Embryonic facial prominence (tissue), 1 donor: Measurements from ENCODE around the gene IRF2.
"Not testable (repeated sequence)": the region's sequence is repeated elsewhere in the genome, so short reads cannot be mapped to it uniquely, and the experiment has no call there.

ENCODE experiments used
- DNase-seq: peaks from one replicate; pipeline ENCODE4 v3.0.0-alpha.2; 2016; ENCODE audit errors: extremely low spot score

The IRF2 gene

GRCh38 chr4:184347251-184348239 is 126.8 kb downstream of the IRF2 start:
- no peak for DNase-seq

DNA sequence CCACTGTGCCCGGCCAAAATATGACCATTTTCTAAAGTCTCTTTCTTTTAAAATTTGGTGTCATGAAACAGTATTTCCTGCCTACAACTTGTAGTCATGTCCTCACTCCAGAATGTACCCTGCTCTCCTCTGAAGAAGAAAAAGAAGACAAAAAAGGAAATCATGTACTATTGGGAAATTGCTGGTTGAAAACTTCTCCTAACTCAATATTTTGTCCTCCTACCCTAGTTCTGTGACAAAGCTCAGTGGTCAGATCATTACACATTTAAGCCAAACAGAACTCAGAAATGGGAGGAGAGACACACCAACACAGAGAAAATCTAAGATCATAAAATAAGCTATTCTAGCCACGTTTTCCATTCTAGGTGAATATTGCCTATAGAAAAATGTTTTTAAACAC is 127.7 kb downstream of the IRF2 start:
- DNase-seq = no peak

GRCh38 chr4:184346273-184346672 is 128.1 kb downstream of the IRF2 start:
- not testable (repeated sequence) for DNase-seq

DNA sequence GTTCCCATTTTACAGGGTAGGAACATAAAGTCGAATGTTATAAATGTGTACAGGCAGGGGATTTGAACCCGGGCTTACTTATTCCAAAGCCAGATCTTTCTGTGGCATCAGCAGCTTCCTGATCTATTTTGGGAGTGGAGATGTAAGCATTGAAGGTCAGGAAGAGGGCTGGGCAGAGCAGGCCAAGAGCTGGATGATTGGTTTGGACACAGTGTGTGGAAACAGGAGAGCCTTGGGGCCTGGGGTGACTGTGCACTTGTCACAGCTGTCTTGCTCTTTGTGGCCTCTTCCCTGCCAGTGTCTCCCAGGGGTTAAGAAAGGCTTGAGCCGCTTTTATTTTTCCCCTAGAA is 128.8 kb downstream of the IRF2 start:
- DNase-seq = no peak

DNA sequence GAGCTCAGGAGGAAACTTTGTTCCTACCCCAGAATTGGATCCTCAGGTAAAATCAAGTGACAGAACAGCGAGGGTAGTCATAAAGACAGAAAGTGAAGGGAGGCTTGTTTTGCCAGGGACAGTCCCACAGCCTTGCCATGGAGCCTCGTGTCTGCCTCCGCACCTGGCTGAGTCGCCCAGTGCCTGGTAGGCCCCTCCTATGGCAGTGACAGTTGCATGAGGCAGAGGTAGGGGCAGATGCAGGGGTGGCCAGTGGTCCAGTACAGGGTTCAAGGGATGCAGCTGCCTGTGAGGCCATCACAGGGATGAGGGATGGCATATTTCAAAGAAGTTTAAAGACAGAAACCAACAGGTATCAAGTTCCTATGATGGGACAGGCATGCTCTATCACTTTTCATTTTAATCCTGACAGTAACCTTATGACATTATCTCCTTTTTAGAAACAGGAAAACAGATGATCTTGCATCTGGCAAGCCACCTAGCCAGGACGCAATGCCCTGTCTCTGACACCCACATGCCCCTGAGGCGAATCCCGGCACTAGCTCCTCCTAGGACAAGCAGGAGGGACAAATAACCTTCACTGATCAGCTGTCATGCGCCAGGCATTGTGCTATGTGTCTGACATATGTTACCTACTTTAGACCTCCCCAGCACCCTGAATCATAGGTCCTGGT is 129.3 kb downstream of the IRF2 start:
- no peak for DNase-seq

DNA sequence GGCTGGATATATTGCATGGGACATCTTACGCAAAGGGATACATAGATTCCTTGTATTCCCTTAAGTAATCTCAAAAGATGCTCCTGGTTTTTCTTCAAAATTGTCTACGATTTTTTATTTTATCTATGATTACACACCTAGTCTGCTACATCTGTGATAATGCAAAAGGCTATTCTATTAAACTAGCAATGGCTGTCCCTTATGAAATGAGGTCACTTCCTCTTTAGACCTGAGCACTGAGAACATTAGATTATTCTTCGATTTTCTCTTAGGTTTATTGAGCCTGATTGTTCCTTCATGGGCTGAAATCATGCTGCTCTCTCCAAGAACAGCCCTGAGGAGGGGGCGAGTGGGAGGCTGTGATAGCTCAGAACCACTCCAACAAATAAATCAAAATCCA is 129.9 kb downstream of the IRF2 start:
- no peak for DNase-seq

DNA sequence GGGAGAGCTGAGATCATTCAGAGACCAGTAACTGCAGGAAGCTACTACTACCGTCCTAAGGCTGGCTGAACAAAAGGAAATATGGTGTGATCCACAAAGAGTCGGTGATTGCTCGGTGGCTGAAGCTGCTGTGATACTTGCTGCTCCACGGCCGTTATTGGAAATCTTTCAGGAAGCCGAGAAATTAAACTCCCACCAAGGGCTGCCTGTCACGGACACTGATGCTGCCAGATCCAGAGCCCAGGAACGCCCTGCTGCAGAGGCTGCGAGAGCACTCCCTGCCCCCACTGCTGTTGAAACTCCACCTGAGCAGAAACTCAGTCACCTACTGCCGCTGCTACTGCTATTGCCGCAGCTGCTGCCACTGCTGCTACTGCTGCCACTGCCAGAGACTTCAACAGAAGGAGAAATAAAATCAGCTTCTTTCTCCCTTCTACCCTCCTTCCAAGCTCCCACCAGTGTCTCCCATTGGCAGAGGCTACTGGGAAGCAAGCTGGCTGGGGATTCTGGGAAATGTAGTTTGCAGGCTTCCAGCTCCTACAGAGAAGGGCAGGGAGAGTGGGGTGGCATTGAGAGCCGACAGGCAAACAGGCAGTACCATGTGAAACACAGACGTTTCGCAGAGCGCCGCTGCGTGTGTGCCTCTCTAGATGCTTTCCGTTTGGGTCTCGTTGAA is 130.7 kb downstream of the IRF2 start:
- DNase-seq = peak; percentile 72

GRCh38 chr4:184342857-184343237 is 131.5 kb downstream of the IRF2 start:
- not testable (repeated sequence) for DNase-seq

DNA sequence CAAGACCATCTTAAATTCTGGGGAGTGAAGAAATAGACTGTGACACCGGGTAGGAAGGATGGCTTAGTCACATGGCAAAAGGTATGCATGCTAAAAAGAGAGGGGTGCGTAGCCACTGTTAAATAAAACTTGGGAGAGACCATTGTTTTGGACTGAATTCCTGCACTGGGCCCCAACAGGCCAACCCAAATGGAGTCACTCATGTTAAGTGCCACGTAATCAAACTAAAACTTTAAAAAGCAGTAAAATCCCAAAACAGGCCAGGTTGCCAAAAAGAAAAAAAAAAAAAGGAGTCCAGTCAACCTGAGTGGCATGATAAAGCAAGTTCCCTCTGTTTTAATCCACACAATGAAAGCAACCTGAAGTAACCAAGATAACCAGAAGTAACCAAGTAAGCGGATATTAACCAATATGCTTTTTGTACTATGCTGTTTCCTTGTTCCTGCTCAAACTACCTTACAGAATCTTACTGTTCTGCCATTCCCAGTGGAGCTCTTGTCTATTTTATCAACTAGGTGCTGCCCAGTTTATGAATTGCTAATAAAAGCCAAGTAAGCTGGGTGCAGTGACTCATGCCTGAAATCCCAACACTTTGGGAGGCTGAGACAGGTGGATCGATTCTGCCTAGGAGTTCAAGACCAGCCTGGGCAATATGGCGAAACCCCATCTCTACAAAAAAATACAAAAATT is 132.0 kb downstream of the IRF2 start:
- no peak for DNase-seq

DNA sequence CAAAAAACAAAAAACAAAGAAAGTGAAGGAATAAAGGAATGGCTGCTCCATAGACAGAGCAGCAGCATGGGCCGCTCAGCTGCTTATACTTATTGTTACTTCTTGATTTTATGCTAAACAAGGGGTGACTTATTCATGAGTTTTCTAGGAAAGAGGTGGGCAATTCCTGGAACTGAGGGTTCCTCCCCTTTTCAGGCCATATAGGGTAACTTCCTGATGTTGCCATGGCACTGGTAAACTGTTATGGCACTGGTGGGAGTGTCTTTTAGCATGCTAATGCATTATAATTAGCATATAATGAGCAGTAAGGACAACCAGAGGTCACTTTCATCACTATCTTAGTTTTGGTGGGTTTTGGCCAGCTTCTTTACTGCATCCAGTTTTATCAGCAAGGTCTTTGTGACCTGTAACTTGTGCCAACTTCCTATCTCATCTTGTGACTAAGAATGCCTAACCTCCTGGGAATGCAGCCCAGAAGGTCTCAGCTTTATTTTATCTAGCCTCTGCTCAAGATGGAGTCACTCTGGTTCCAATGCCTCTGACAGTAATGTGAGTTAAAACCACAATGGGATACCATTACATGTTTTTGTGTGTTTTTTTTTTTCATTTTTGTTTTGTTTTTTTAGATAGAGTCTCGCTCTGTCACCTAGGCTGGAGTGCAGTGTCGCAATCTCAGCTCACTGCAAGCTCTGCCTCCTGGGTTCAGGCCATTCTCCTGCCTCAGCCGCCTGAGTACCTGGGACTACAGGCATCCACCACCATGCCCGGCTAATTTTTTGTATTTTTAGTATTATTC is 134.8 kb downstream of the IRF2 start:
- not testable (repeated sequence) for DNase-seq

- no peak for DNase-seq
Observed at GRCh38 chr4:184337907-184338306, 136.4 kb downstream of the IRF2 start.
